Vagina (tissue), 2 donors: Measurements from ENCODE around the gene STK24.

Experiments
- POLR2A ChIP-seq, 2 donors: fragments of 450-650 bp; IDR thresholded peaks; one replicate each; pipeline ENCODE4 v1.6.1; 2017; ENCODE audit warnings: antibody characterized with exemption in 2 of 2, mild to moderate bottlenecking in 2 of 2, moderate library complexity in 2 of 2
- POLR2AphosphoS5 ChIP-seq, 2 donors: sonication (generic); formaldehyde crosslinking; IDR thresholded peaks; one replicate each; pipeline ENCODE4 v1.9.0; 2017; ENCODE audit warnings: antibody characterized with exemption in 2 of 2, mild to moderate bottlenecking in 2 of 2, low read depth in 1 of 2; ENCODE audit not compliant: insufficient read depth in 1 of 2
- TF ChIP-seq, protein P1 (sequence below), 3 experiments: fragments of 450-650 bp in 2 of 3; fragments of 200-600 bp in 1 of 3; sonication (generic) in 1 of 3; IDR thresholded peaks; one replicate each; pipeline ENCODE4 v1.5.1; 2017 to 2019; ENCODE audit warnings: antibody characterized with exemption in 3 of 3, mild to moderate bottlenecking in 2 of 3, moderate library complexity in 2 of 3

DNA sequence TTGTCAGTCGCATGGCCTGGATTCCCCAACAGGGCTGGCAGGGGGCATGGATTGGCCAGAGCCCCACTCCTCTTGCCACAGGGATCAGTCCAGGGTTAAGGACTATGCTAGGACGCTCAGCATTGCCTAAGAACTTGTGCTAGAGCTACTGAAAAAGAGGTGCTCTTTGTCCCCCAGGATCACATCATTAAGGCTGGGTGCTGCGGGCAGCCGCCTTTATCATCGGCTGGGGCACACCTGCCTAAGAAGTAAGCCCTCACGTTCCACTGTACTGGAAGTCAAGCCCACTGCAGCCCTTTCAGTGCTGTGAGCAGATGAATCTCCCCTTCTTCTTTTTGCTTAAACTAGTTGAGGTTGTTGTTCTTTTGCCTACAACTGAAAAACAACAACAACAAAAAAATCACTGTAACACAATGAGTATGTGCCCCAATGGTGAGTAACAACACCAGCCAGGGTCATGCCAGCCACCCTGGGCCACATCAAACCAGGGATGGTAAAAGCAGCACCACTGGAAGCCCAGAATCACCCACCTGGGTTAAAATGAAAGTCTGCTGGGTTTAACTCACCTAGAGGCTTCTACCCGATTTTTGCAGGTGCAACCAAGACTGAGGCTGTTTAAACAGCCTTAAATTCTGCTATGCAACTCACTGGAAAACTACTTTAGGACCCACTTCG, 20.6 kb downstream of the STK24 start:
- TF ChIP-seq POLR2A (IDR thresholded peaks at IDR 0.05) (no peak), POLR2AphosphoS5 (IDR thresholded peaks at IDR 0.05; ENCODE audit: insufficient read depth in 1 of 2, low read depth in 1 of 2) (no peak)
- TF ChIP-seq, protein P1, sequence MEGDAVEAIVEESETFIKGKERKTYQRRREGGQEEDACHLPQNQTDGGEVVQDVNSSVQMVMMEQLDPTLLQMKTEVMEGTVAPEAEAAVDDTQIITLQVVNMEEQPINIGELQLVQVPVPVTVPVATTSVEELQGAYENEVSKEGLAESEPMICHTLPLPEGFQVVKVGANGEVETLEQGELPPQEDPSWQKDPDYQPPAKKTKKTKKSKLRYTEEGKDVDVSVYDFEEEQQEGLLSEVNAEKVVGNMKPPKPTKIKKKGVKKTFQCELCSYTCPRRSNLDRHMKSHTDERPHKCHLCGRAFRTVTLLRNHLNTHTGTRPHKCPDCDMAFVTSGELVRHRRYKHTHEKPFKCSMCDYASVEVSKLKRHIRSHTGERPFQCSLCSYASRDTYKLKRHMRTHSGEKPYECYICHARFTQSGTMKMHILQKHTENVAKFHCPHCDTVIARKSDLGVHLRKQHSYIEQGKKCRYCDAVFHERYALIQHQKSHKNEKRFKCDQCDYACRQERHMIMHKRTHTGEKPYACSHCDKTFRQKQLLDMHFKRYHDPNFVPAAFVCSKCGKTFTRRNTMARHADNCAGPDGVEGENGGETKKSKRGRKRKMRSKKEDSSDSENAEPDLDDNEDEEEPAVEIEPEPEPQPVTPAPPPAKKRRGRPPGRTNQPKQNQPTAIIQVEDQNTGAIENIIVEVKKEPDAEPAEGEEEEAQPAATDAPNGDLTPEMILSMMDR (IDR thresholded peaks at IDR 0.05) = no peak
